Measurements from ENCODE around the gene ISM2. TPM values are rescaled to one million over a fixed set of nuclear protein-coding genes. Genes with fewer than 3 reads are reported as not detected.
"Not testable (repeated sequence)": the region's sequence is repeated elsewhere in the genome, so short reads cannot be mapped to it uniquely, and the experiment has no call there.

The ISM2 gene
- 1 to 10 TPM; 1.8 to 6.1 TPM for total RNA-seq
- polyA plus RNA-seq (ENCODE audit: insufficient read length in 2 of 2), result 1 to 10 TPM; 3.4 to 4.2 TPM
- long read RNA-seq, donor 1, partial matches to known transcripts, result 0 of 1 reads
- long read RNA-seq, donor 1, other reads (novel, unspliced or antisense), result 0 of 1 reads
- long read RNA-seq, donor 2, result 0 reads
- long read RNA-seq, donor 3, partial matches to known transcripts, result 0 of 1 reads
- long read RNA-seq, donor 3, other reads (novel, unspliced or antisense), result 0 of 1 reads
- long read RNA-seq, donor 4, result 0 reads

DNA sequence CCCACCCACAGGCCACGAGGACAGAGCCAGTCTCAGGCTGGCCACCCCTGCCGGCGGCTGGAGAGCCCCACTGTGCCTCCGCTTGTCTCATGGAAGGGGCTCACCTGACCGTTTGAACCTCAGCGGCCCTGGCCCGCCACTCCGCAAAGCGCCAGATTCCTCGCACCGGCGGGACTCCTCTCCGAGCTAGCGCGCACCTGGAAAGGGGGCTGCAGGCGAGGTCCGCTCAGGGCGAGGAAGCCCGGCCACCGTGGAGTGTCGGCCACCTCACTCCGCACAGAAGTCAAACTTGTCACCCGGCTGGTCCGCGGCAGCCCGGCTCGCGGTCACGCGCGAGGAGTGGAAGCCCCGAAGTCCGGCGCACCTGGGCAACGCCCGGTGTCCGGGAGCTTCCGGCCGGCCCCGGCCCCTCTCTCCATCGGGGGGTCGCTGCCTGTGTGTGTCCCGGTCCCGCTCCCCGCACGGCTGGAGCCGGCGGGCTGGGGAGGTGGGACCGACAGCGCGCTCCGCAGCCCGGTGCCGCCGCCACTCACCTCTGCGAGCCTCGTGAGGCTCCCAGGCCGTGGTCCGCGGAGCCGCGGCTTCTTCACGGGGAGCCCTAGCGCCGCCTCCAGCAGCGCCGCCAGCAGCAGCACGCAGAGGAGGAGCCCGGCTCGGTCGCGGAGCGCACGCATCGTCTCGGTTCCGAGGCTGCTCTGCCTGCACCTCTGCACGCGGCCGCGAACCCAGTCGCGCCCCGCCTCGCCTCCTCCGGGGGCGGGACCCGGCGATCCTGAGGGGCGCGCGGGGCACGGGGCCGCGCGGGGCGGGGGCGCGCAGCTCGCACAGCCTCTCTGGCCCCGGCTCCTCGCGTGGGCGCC, at the start of gene ISM2:
Gene ISM2, minus strand, starts transcription at position 697 of the 860 bp plus-strand sequence. Its CDS starts 23 bp downstream, at position 674.
- 2% methylated on average over 104 of the region's 104 CpGs for WGBS (ENCODE audit: insufficient coverage)
- Histone ChIP-seq H3K4me1 (ENCODE audit: control insufficient read depth, insufficient read depth, low read length) (peaks cover 16% of the 10 kb centered on the region), H3K27ac (ENCODE audit: low read depth, low read length) (no peak within 1 kb of the TSS), H3K4me3 (ENCODE audit: low read depth, low read length) (peak within 1 kb of the TSS; percentile 26), H3K36me3 (ENCODE audit: control insufficient read depth, insufficient read depth, low read length) (no peaks in the 10 kb centered on the region), H3K27me3 (ENCODE audit: control insufficient read depth, insufficient read depth, low read length) (peaks cover 22% of the 10 kb centered on the region), H3K9me3 (ENCODE audit: control insufficient read depth, insufficient read depth, low read length) (no peaks in the 10 kb centered on the region)
- peak in 4 of 6 donors; percentile 17 to 77 (median 38) for DNase-seq (ENCODE audit: low read depth in 4 of 6, low spot score in 6 of 6)

DNA sequence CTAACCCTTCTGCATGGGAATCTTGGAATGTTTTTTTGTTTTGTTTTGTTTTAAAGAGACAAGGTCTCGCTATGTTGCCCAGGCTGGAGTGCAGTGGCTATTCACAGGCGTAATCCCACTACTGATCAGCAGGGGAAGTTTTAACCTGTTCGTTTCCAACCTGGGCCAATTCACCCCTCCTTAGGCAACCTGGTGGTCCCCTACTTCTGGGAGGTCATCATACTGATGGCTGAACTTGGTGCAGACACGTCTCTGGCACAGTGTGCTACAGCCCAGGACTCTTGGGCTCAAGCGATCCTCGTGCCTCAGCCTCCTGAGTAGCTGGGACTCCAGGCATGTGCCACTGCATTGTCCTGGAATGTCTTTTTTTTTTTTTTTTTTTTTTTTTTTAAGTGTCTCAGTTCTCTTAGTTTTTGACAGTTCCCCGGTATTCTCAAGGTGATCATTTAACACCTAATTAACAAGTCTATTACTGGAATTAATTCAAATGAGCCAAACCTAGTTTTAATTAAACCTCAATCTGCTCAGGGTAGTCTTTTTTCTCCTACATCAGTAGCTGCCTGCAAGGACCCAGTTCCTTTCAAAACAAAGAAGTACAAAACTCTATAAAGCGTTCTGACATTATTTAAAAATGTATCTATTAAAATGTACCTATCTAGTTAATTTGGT, 49.0 kb upstream of the ISM2 start:
- DNase-seq (ENCODE audit: low read depth in 4 of 6, low spot score in 6 of 6), result peak in 1 of 6 donors; percentile 77
- Histone ChIP-seq H3K9me3 (ENCODE audit: control insufficient read depth, insufficient read depth, low read length) (no peaks in the 10 kb centered on the region), H3K36me3 (ENCODE audit: control insufficient read depth, insufficient read depth, low read length) (peaks cover 3% of the 10 kb centered on the region), H3K4me1 (ENCODE audit: control insufficient read depth, insufficient read depth, low read length) (peaks cover 5% of the 10 kb centered on the region), H3K27me3 (ENCODE audit: control insufficient read depth, insufficient read depth, low read length) (no peaks in the 10 kb centered on the region), H3K4me3 (ENCODE audit: low read depth, low read length) (no peak overlapping the region), H3K27ac (ENCODE audit: low read depth, low read length) (no peak overlapping the region)
- WGBS (ENCODE audit: insufficient coverage), result 0% methylated on average over 1 of the region's 8 CpGs

DNA sequence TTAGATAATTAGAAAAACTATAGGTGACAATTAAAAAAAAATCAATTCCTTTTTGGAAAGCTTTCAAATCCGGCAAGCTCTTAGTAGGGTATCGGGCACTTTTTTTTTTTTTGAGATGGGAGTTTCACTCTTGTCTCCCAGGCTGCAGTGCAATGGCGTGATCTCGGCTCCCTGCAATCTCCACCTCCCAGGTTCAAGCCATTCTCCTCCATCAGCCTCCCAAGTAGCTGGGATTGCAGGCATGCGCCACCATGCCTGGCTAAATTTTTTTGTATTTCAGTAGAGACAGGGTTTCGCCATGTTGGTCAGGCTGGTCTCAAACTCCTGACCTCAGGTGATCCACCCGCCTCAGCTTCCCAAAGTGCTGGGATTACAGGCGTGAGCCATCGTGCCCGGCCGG, 46.6 kb upstream of the ISM2 start:
- not testable (repeated sequence) for H3K36me3 ChIP-seq (ENCODE audit: control insufficient read depth, insufficient read depth, low read length); H3K27ac ChIP-seq (ENCODE audit: low read depth, low read length); H3K9me3 ChIP-seq (ENCODE audit: control insufficient read depth, insufficient read depth, low read length); DNase-seq (ENCODE audit: low read depth in 4 of 6, low spot score in 6 of 6); H3K4me3 ChIP-seq (ENCODE audit: low read depth, low read length); H3K27me3 ChIP-seq (ENCODE audit: control insufficient read depth, insufficient read depth, low read length)
- 100% methylated on average over 1 of the region's 11 CpGs for WGBS (ENCODE audit: insufficient coverage)
- peaks cover 13% of the 10 kb centered on the region for H3K4me1 ChIP-seq (ENCODE audit: control insufficient read depth, insufficient read depth, low read length)

DNA sequence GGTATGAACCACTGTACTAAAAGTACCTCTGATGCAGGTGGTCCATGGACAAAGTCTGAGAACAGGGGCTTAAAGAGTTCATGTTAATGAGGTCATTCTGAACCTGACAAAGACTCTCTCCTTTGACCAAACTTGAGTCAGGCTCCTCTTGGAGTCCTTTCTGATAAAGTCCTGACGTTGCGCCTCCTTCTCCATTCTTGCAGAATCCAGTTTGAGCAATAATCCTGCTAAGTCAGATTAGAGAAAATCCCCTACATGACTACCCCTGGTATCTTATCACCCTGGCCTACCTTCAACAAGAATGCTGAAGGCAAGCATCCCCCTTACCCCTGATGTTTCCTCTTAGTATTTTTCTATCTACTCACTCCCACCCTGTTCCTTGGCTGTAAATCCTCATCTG, 46.0 kb upstream of the ISM2 start:
- H3K27me3 ChIP-seq (ENCODE audit: control insufficient read depth, insufficient read depth, low read length), result no peaks in the 10 kb centered on the region
- no peak overlapping the region for H3K4me3 ChIP-seq (ENCODE audit: low read depth, low read length)
- H3K4me1 ChIP-seq (ENCODE audit: control insufficient read depth, insufficient read depth, low read length), result peaks cover 13% of the 10 kb centered on the region
- no peaks in the 10 kb centered on the region for H3K9me3 ChIP-seq (ENCODE audit: control insufficient read depth, insufficient read depth, low read length)
- WGBS (ENCODE audit: insufficient coverage), result 96% methylated on average over 2 of the region's 2 CpGs
- H3K27ac ChIP-seq (ENCODE audit: low read depth, low read length), result no peak overlapping the region
- peaks cover 3% of the 10 kb centered on the region for H3K36me3 ChIP-seq (ENCODE audit: control insufficient read depth, insufficient read depth, low read length)
- DNase-seq (ENCODE audit: low read depth in 4 of 6, low spot score in 6 of 6), result no peak

DNA sequence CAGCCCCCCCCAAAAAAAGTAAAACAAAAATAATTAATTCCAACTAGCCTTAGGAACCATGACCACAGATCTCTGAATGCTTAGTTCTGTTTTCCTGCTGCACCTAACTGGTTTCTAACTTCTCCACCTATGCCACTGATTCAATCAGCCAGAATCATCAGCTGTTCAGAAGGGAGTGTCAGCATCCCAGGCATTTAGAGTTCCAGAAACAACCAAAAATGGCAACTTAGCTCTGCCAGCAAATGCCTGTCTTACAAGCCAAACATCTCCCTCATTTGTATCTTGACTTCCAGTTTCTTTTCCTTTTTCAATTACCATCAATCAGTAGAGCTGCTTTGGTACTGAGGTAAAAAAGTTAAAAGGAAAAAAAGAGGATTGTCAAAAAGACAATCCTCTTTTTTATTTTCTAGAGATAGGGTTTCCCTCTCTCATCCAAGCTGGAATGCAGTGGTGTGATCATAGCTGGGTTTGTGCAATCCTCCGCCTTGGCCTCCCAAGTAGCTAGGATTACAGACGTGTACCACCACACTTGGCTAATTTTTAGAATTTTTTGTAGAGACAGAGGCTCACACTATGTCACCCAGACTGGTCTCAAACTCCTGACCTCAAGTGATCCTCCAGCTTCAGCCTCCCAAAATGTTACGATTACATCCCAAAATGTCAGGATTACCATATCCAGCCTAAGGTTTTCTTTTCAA, 45.2 kb upstream of the ISM2 start:
- H3K27me3 ChIP-seq (ENCODE audit: control insufficient read depth, insufficient read depth, low read length), result no peaks in the 10 kb centered on the region
- H3K27ac ChIP-seq (ENCODE audit: low read depth, low read length), result no peak overlapping the region
- H3K36me3 ChIP-seq (ENCODE audit: control insufficient read depth, insufficient read depth, low read length), result no peaks in the 10 kb centered on the region
- no peak overlapping the region for H3K4me3 ChIP-seq (ENCODE audit: low read depth, low read length)
- no peak for DNase-seq (ENCODE audit: low read depth in 4 of 6, low spot score in 6 of 6)
- WGBS (ENCODE audit: insufficient coverage), result no CpG with 5 or more reads among the region's 3 CpGs
- no peaks in the 10 kb centered on the region for H3K9me3 ChIP-seq (ENCODE audit: control insufficient read depth, insufficient read depth, low read length)
- peaks cover 13% of the 10 kb centered on the region for H3K4me1 ChIP-seq (ENCODE audit: control insufficient read depth, insufficient read depth, low read length)

DNA sequence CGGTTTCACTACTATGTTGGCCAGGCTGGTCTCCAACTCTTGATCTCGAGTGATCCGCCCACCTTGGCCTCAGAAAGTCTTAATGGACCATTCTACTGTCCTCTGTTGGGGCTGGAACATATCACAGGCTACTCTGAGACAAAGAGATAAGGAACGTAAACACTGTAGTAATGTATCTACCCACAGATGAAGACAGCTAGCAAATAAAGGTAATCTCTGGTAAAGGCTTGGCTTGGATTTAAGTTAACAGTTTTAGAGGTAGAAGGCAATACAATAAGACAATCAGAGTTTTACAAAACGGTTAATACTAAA, 44.6 kb upstream of the ISM2 start:
- Histone ChIP-seq H3K4me3 (ENCODE audit: low read depth, low read length) (no peak overlapping the region), H3K36me3 (ENCODE audit: control insufficient read depth, insufficient read depth, low read length) (no peaks in the 10 kb centered on the region), H3K4me1 (ENCODE audit: control insufficient read depth, insufficient read depth, low read length) (peaks cover 13% of the 10 kb centered on the region), H3K27ac (ENCODE audit: low read depth, low read length) (peak overlapping the region; percentile 88), H3K27me3 (ENCODE audit: control insufficient read depth, insufficient read depth, low read length) (no peaks in the 10 kb centered on the region), H3K9me3 (ENCODE audit: control insufficient read depth, insufficient read depth, low read length) (no peaks in the 10 kb centered on the region)
- 89% methylated on average over 3 of the region's 5 CpGs for WGBS (ENCODE audit: insufficient coverage)
- DNase-seq (ENCODE audit: low read depth in 4 of 6, low spot score in 6 of 6), result no peak

DNA sequence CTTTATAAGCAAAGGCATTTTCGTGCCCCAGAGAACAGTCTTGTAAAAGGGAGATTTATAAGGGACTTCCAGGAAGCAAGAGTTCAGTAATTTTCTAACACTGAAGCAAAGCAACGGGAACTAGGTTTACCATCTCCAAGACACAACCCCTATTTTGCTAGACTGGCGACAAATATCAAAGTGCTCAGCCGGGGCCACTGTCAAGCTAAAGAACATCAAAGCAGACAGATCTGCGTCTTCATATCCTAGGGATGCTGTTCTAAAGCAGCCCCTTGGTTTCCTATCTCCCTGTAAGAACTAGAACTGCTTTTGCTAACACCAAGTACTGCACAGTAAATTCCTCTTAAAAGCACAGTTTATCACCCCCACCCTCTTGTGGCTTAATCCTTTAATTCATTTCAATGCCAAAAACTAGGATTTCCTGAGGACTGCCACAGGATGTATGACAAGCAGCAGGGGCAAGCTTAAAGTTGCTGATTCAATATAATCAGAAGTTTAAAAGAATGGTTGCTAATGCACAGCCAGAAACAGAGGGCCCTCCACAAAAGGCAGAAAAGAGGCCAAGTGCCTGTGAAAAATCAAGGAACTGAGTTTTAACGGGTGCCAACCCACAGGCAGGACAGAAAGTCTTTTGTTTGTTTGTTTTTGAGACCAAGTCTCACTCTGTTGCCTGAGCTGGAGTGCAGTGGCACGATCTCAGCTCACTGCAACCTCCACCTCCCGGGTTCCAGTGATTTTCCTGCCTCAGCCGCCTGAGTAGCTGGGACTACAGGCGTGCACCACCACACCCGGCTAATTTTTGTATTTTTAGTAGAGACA, 44.0 kb upstream of the ISM2 start:
- no peaks in the 10 kb centered on the region for H3K27me3 ChIP-seq (ENCODE audit: control insufficient read depth, insufficient read depth, low read length)
- no peaks in the 10 kb centered on the region for H3K9me3 ChIP-seq (ENCODE audit: control insufficient read depth, insufficient read depth, low read length)
- peaks cover 13% of the 10 kb centered on the region for H3K4me1 ChIP-seq (ENCODE audit: control insufficient read depth, insufficient read depth, low read length)
- no peaks in the 10 kb centered on the region for H3K36me3 ChIP-seq (ENCODE audit: control insufficient read depth, insufficient read depth, low read length)
- no peak overlapping the region for H3K4me3 ChIP-seq (ENCODE audit: low read depth, low read length)
- 32% methylated on average over 8 of the region's 11 CpGs for WGBS (ENCODE audit: insufficient coverage)
- peak; percentile 22 to 72 (median 42) for DNase-seq (ENCODE audit: low read depth in 4 of 6, low spot score in 6 of 6)
- peak overlapping the region; percentile 88 for H3K27ac ChIP-seq (ENCODE audit: low read depth, low read length)

DNA sequence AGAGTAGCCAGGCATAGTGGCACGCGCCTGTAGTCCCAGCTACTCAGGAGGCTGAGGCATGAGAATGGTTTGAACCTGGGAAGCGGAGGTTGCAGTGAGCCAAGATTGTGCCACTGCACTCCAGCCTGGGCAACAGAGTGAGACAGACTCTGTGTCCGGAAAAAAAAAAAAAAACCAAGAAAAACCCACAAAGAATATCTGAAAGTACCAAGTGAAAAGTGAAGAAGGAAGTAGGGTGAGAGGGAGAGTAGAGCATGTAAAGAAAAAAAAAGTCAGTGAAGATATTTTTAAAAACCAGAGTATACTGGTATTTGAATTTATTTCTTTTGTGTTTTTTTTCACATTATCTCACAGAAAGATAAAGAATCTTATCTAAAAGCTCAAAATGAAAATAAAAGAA, 43.3 kb upstream of the ISM2 start:
- Histone ChIP-seq H3K36me3 (ENCODE audit: control insufficient read depth, insufficient read depth, low read length) (no peaks in the 10 kb centered on the region), H3K27me3 (ENCODE audit: control insufficient read depth, insufficient read depth, low read length) (no peaks in the 10 kb centered on the region), H3K9me3 (ENCODE audit: control insufficient read depth, insufficient read depth, low read length) (no peaks in the 10 kb centered on the region), H3K27ac (ENCODE audit: low read depth, low read length) (peak overlapping the region; percentile 88), H3K4me3 (ENCODE audit: low read depth, low read length) (no peak overlapping the region), H3K4me1 (ENCODE audit: control insufficient read depth, insufficient read depth, low read length) (peaks cover 13% of the 10 kb centered on the region)
- DNase-seq (ENCODE audit: low read depth in 4 of 6, low spot score in 6 of 6), result no peak
- WGBS (ENCODE audit: insufficient coverage), result no CpG with 5 or more reads among the region's 4 CpGs

DNA sequence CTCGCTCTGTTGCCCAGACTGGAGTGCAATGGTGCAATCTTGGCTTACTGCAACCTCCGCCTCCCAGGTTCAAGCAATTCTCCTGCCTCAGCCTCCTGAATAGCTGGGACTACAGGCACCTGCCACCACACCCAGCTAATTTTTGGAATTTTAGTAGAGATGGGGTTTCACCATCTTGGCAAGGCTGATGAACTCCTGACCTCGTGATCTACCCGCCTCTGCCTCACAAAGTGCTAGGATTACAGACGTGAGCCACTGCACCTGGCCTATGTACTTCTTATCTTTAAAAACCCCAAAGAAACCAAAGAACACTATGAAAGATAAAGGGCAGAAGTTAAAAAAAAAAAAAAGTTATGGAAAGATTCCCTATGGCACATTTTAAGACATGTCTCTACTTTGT, 38.3 kb upstream of the ISM2 start:
- not testable (repeated sequence) for H3K27ac ChIP-seq (ENCODE audit: low read depth, low read length); DNase-seq (ENCODE audit: low read depth in 4 of 6, low spot score in 6 of 6); H3K9me3 ChIP-seq (ENCODE audit: control insufficient read depth, insufficient read depth, low read length); H3K27me3 ChIP-seq (ENCODE audit: control insufficient read depth, insufficient read depth, low read length); H3K4me3 ChIP-seq (ENCODE audit: low read depth, low read length); H3K4me1 ChIP-seq (ENCODE audit: control insufficient read depth, insufficient read depth, low read length); H3K36me3 ChIP-seq (ENCODE audit: control insufficient read depth, insufficient read depth, low read length)
- WGBS (ENCODE audit: insufficient coverage), result no CpG with 5 or more reads among the region's 5 CpGs

Measured in spinal cord (tissue), 10 donors.